Measurements from ENCODE around the gene ASGR2. TPM values are rescaled to one million over a fixed set of nuclear protein-coding genes. Genes with fewer than 3 reads are reported as not detected.

The ASGR2 gene
- total and polyA plus RNA-seq, 8 donors: 0.73 to 2.2 (median 1.4) TPM; not detected in 5

DNA sequence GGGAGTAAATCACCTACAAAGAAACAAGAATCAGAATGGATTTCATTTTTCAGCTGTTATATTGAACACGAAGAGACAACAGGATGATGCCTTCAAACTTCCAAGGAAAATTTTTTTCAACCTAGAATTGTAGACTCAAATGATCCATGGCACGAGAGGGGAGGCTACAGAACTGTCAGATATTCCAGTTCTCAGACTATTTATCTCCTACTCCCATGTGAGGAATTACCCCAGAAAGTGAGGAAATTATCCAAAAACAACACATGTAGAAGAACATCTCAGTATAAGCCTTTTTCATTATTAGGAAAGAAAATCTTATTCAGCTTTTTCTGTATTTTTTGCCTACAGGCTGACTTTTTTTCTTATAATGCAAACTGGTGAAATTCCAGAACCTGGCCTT is 5.5 kb upstream of the ASGR2 start:
- H3K4me1 ChIP-seq: no peaks in the 10 kb centered on the region
- intact Hi-C loops (cut with DNase I; ENCODE audit: low total_unique reads): no loop called here
- WGBS, 5 donors: 65 to 80% (median 68%) methylated on average over 2 of the region's 2 CpGs
- TF ChIP-seq CTCF (IDR thresholded peaks at IDR 0.05) (no peak), POLR2AphosphoS5 (IDR thresholded peaks at IDR 0.05) (no peak), EP300 (IDR thresholded peaks at IDR 0.05) (no peak), POLR2A (IDR thresholded peaks at IDR 0.05) (no peak)
- H3K9me3 ChIP-seq: peaks cover 0 to 6% (median 5%) of the 10 kb centered on the region in 4 donors
- DNase-seq: no peak
- peaks cover 0 to 57% (median 5%) of the 10 kb centered on the region in 3 donors for H3K27me3 ChIP-seq
- no peak overlapping the region for H3K27ac ChIP-seq
- H3K4me3 ChIP-seq: no peak overlapping the region
- H3K36me3 ChIP-seq: no peaks in the 10 kb centered on the region

DNA sequence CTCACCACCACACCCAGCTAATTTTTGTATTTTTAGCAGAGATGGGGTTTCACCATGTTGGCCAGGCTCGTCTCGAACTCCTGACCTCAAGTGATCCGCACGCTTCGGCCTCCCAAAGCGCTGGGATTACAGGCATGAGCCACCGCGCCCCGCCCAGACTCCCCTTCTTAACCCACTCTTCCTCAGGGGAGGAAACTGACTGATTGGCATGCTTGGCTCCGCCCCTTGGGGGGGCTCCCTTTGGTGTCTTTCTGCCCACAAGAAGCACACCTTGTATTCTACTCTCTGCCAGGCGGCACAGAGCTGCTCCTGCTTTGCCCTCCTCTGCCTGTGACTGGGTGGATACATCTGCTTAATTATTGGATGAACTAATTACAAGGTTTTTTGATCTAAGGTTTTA is 4.7 kb upstream of the ASGR2 start:
- peaks cover 0 to 6% (median 5%) of the 10 kb centered on the region in 4 donors for H3K9me3 ChIP-seq
- no peak for TF ChIP-seq EP300 (IDR thresholded peaks at IDR 0.05)
- no peak for TF ChIP-seq CTCF (IDR thresholded peaks at IDR 0.05)
- TF ChIP-seq POLR2AphosphoS5 (IDR thresholded peaks at IDR 0.05): no peak
- TF ChIP-seq POLR2A (IDR thresholded peaks at IDR 0.05): no peak
- intact Hi-C loops (cut with DNase I; ENCODE audit: low total_unique reads): no loop called here
- WGBS, 5 donors: 58 to 76% (median 69%) methylated on average over 9 to 11 of the region's 11 CpGs
- DNase-seq: no peak
- no peak overlapping the region for H3K4me3 ChIP-seq
- H3K27ac ChIP-seq: no peak overlapping the region
- H3K4me1 ChIP-seq: peaks cover 0 to 6% (median 2%) of the 10 kb centered on the region in 4 donors
- no peaks in the 10 kb centered on the region for H3K36me3 ChIP-seq
- peaks cover 0 to 54% (median 5%) of the 10 kb centered on the region in 3 donors for H3K27me3 ChIP-seq

DNA sequence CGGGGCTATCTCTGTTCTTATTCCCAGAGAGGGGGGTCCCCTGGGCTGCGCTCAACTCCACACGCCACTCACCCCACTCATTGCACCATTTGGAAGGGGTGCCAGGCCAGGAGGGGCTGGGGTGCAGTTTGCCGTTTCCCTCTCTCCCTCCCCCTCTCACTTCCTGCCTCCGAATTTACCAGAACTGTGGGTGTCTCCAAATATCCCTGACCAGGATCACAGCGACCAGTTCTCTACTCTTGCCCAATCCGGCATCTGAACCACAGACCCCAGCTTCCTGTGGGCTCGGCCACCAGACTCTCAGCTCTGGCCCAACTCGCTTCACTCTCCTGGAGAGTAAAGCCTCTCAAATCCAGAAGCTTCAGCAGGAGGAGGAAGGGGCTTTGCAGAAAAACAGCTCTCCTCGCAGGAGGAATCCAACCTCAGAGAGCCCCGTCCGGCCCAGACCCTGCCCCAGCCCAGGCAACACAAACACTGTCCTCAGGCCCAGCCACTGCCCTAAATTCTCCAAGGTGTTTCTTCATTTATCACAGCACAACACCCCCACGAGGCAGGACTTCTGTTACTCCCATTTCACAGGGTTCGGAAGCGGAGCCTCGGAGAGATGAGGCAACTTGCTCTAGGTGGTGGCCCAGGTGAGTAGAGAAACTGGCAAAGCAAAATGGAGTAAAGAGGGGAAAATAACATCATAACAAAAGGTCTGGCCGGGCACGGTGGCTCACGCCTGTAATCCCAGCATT is 423 bp upstream of the ASGR2 start:
- 49 to 70% (median 59%) methylated on average over 19 of the region's 19 CpGs for WGBS, 5 donors
- no peak overlapping the region for H3K4me3 ChIP-seq
- intact Hi-C loops (cut with DNase I; ENCODE audit: low total_unique reads): no loop called here
- H3K27ac ChIP-seq: peak overlapping the region in 1 of 5 donors; percentile 53
- TF ChIP-seq CTCF (IDR thresholded peaks at IDR 0.05): no peak
- no peak for TF ChIP-seq POLR2AphosphoS5 (IDR thresholded peaks at IDR 0.05)
- TF ChIP-seq POLR2A (IDR thresholded peaks at IDR 0.05): no peak
- TF ChIP-seq EP300 (IDR thresholded peaks at IDR 0.05): no peak
- peaks cover 0 to 44% (median 0%) of the 10 kb centered on the region in 3 donors for H3K27me3 ChIP-seq
- no peaks in the 10 kb centered on the region for H3K36me3 ChIP-seq
- no peak for DNase-seq
- H3K9me3 ChIP-seq: peaks cover 0 to 6% (median 5%) of the 10 kb centered on the region in 4 donors
- H3K4me1 ChIP-seq: peaks cover 0 to 7% (median 2%) of the 10 kb centered on the region in 4 donors

- WGBS, 5 donors: 88 to 95% (median 91%) methylated on average over 15 of the region's 15 CpGs
- H3K27ac ChIP-seq: no peak overlapping the region
- peaks cover 0 to 7% (median 2%) of the 10 kb centered on the region in 4 donors for H3K4me1 ChIP-seq
- H3K27me3 ChIP-seq: peaks cover 0 to 49% (median 0%) of the 10 kb centered on the region in 3 donors
- intact Hi-C loops (cut with DNase I; ENCODE audit: low total_unique reads): no loop called here
- no peak for DNase-seq
- no peaks in the 10 kb centered on the region for H3K36me3 ChIP-seq
- no peak overlapping the region for H3K4me3 ChIP-seq
- H3K9me3 ChIP-seq: peaks cover 0 to 6% (median 5%) of the 10 kb centered on the region in 4 donors
- no peak for TF ChIP-seq CTCF (IDR thresholded peaks at IDR 0.05)
- TF ChIP-seq POLR2A (IDR thresholded peaks at IDR 0.05): peak in 1 of 4 donors; percentile 26
- TF ChIP-seq POLR2AphosphoS5 (IDR thresholded peaks at IDR 0.05): no peak
Measured at GRCh38 chr17:7113273-7114071, 1.1 kb downstream of the ASGR2 start.

Measured in stomach (tissue), 9 donors.